ENCODE data around the gene TYSND1. TPM values are rescaled to one million over a fixed set of nuclear protein-coding genes. Genes with fewer than 3 reads are reported as not detected.

The TYSND1 gene
- total RNA-seq, 4 donors from 2014 or later = 18.6 to 48.8 (median 21.9) TPM

- Histone ChIP-seq H3K9me3 (no peaks in the 10 kb centered on the region), H3K4me3 (peak overlapping the region in 3 of 4 donors; percentile 72 to 87 (median 74)), H3K4me1 (peaks cover 7 to 28% (median 13%) of the 10 kb centered on the region in 4 donors), H3K36me3 (no peaks in the 10 kb centered on the region), H3K27ac (peak overlapping the region; percentile 84 to 91 (median 87)), H3K27me3 (no peaks in the 10 kb centered on the region)
- in situ Hi-C loops (cut with MboI; ENCODE audit: low pct_ligation_motif_present in 1 of 4, low pct_unique_long_range_greater_than_20kb in 1 of 4, low sequenced_read_pairs in 3 of 4) = no loop called here
- 88% methylated on average over 2 of the region's 4 CpGs; no CpG with 5 or more reads in 1 of the 2 donors for WGBS, 2 donors (ENCODE audit: low coverage in 1 of 2)
- intact Hi-C loops (cut with DNase I; ENCODE audit: low total_unique reads) = no loop called here
- no peak for DNase-seq
- no peak for TF ChIP-seq CTCF (IDR thresholded peaks at IDR 0.05)
- TF ChIP-seq EP300 (IDR thresholded peaks at IDR 0.05; ENCODE audit: low read depth) = no peak
- no peak for TF ChIP-seq POLR2A (IDR thresholded peaks at IDR 0.05)
- no peak for TF ChIP-seq POLR2AphosphoS5 (IDR thresholded peaks at IDR 0.05)
These were observed 15.0 kb downstream of the TYSND1 start for GRCh38 chr10:70131560-70131937.

DNA sequence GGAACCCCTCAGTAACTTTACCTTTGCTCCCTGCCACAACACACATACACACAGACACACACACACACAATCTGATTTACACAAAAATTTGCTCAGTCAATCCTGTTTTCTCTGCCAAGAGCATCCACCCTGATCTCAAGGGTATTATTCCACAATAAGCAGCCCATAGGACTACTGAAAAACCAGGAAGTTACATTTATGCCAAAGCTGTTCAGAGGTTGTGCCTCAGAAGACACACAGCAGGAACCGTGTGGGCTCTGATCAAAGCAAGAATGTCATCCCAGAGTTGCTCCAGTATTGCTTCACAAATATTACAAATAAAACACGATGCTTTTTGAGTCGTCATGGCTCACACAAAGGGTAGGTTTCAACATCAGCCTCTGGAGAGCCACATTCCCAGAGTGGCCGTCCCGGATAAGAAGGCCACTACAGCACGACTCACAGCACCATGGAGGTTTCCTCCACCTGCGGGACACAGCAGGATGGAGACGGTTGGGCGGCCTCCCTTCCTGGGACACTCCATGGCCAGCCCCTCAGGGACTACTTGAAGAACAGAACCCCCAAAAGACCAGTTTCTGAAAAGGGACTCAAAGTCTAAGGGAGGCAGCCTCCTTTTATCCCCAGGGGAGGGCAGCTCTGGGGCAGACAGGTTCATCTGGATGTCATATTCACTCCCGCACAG lies 15.5 kb downstream of the TYSND1 start:
- in situ Hi-C loops (cut with MboI; ENCODE audit: low pct_ligation_motif_present in 1 of 4, low pct_unique_long_range_greater_than_20kb in 1 of 4, low sequenced_read_pairs in 3 of 4) (no loop called here), intact Hi-C loops (cut with DNase I; ENCODE audit: low total_unique reads) (no loop called here)
- no peaks in the 10 kb centered on the region for H3K27me3 ChIP-seq
- H3K36me3 ChIP-seq = no peaks in the 10 kb centered on the region
- TF ChIP-seq EP300 (IDR thresholded peaks at IDR 0.05; ENCODE audit: low read depth) = no peak
- H3K4me1 ChIP-seq = peaks cover 7 to 28% (median 13%) of the 10 kb centered on the region in 4 donors
- H3K4me3 ChIP-seq = peak overlapping the region in 2 of 4 donors; percentile 74 to 87
- DNase-seq = no peak
- H3K9me3 ChIP-seq = no peaks in the 10 kb centered on the region
- H3K27ac ChIP-seq = peak overlapping the region; percentile 84 to 91 (median 87)
- 72% methylated on average over 10 of the region's 10 CpGs; no CpG with 5 or more reads in 1 of the 2 donors for WGBS, 2 donors (ENCODE audit: low coverage in 1 of 2)

DNA sequence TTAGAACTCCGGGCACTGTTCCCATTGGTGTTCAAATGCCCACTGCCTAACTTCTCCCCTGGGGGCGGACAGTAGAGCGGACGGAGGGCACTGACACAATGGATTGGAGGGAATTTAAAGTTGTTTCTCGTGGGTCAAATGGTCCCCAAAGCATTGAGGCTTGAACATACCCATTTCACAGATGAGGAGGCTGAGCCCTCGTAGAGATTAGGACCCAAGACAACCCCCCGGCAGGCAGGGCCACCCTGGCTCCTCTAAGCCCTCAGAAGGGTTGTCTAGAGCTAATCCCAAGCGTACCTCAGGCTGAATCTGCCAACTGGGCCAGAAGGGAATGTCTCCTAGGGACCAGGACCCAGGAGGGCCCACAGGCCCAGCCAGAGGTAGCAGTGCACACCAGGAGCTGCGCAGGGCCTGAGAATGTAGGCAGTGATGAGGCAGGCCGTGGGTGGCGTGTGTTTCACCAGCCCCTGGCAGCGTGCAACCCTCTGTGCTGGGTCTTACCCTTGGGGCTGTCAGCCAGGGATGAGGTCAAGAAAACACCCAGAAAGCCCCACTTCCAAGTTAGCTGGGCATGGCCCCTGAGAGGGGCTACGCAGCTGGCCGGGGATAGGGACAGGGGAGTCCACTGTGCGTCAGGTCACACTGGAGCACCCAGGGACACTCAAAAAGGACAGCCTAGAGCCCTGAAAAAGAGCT lies 19.7 kb downstream of the TYSND1 start:
- intact Hi-C loops (cut with DNase I; ENCODE audit: low total_unique reads) = no loop called here
- no peak for TF ChIP-seq POLR2A (IDR thresholded peaks at IDR 0.05)

DNA sequence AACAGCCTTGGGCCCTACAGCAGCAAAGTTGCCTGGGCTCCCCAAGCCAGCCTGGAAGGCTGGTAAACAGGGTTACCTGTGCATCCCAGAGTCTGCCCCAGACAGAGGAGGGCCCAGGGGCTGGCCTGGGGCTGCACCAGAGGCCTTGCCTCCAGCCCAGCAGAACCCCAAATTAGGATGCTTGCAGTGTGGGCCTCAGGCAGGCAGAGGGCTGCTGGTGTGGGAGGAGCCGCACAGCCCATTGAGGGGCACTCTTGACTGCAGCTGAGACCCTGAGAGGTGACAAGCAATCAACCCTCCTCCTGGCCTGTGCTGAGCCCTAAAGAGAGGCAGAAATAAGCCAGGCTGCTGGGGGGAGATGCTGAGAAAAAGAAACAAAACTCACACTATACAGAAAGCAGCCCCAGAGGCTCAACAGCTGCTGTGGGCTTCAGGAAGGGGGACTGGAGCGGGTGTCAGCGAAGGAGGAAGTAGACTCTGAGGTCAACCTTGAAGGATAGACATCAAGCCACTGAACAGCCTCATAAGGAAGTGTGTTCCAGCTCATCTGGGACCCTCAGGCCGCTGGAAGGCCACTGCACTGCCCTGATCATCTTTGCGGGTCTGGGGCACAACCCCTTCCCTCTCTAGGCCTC lies 20.5 kb downstream of the TYSND1 start:
- intact Hi-C loops (cut with DNase I; ENCODE audit: low total_unique reads) (no loop called here), in situ Hi-C loops (cut with MboI; ENCODE audit: low pct_ligation_motif_present in 1 of 4, low pct_unique_long_range_greater_than_20kb in 1 of 4, low sequenced_read_pairs in 3 of 4) (no loop called here)
- H3K27me3 ChIP-seq = no peaks in the 10 kb centered on the region
- no peak overlapping the region for H3K27ac ChIP-seq
- H3K9me3 ChIP-seq = no peaks in the 10 kb centered on the region
- DNase-seq = no peak
- peaks cover 0 to 7% (median under 1%) of the 10 kb centered on the region in 4 donors for H3K4me1 ChIP-seq
- TF ChIP-seq EP300 (IDR thresholded peaks at IDR 0.05; ENCODE audit: low read depth) (no peak), CTCF (IDR thresholded peaks at IDR 0.05) (no peak), POLR2A (IDR thresholded peaks at IDR 0.05) (no peak), POLR2AphosphoS5 (IDR thresholded peaks at IDR 0.05) (no peak)
- WGBS, 2 donors (ENCODE audit: low coverage in 1 of 2) = 60 to 79% methylated on average over 1 to 5 of the region's 5 CpGs
- H3K36me3 ChIP-seq = no peaks in the 10 kb centered on the region
- no peak overlapping the region for H3K4me3 ChIP-seq

More for the DNA sequence above, 19.7 kb downstream of the TYSND1 start:
- Histone ChIP-seq H3K4me3 (no peak overlapping the region), H3K36me3 (no peaks in the 10 kb centered on the region), H3K27ac (no peak overlapping the region), H3K9me3 (no peaks in the 10 kb centered on the region), H3K27me3 (no peaks in the 10 kb centered on the region), H3K4me1 (peaks cover 6 to 15% (median 8%) of the 10 kb centered on the region in 4 donors)
- DNase-seq = no peak
- in situ Hi-C loops (cut with MboI; ENCODE audit: low pct_ligation_motif_present in 1 of 4, low pct_unique_long_range_greater_than_20kb in 1 of 4, low sequenced_read_pairs in 3 of 4) = no loop called here
- WGBS, 2 donors (ENCODE audit: low coverage in 1 of 2) = 97 to 100% methylated on average over 1 to 15 of the region's 15 CpGs

GRCh38 chr10:70124918-70125317 lies 21.6 kb downstream of the TYSND1 start:
- in situ Hi-C loops (cut with MboI; ENCODE audit: low pct_ligation_motif_present in 1 of 4, low pct_unique_long_range_greater_than_20kb in 1 of 4, low sequenced_read_pairs in 3 of 4) (no loop called here), intact Hi-C loops (cut with DNase I; ENCODE audit: low total_unique reads) (no loop called here)
- Histone ChIP-seq H3K4me1 (no peaks in the 10 kb centered on the region), H3K27me3 (no peaks in the 10 kb centered on the region), H3K36me3 (peaks cover 0 to 6% (median 0%) of the 10 kb centered on the region in 4 donors), H3K9me3 (no peaks in the 10 kb centered on the region), H3K27ac (no peak overlapping the region), H3K4me3 (no peak overlapping the region)
- TF ChIP-seq CTCF (IDR thresholded peaks at IDR 0.05) (no peak), POLR2A (IDR thresholded peaks at IDR 0.05) (no peak), EP300 (IDR thresholded peaks at IDR 0.05; ENCODE audit: low read depth) (no peak), POLR2AphosphoS5 (IDR thresholded peaks at IDR 0.05) (no peak)
- 93 to 100% methylated on average over 2 to 3 of the region's 3 CpGs for WGBS, 2 donors (ENCODE audit: low coverage in 1 of 2)
- DNase-seq = no peak

Measured in transverse colon (tissue), 4 donors.